Measurements from ENCODE around the gene IGSF11.

DNA sequence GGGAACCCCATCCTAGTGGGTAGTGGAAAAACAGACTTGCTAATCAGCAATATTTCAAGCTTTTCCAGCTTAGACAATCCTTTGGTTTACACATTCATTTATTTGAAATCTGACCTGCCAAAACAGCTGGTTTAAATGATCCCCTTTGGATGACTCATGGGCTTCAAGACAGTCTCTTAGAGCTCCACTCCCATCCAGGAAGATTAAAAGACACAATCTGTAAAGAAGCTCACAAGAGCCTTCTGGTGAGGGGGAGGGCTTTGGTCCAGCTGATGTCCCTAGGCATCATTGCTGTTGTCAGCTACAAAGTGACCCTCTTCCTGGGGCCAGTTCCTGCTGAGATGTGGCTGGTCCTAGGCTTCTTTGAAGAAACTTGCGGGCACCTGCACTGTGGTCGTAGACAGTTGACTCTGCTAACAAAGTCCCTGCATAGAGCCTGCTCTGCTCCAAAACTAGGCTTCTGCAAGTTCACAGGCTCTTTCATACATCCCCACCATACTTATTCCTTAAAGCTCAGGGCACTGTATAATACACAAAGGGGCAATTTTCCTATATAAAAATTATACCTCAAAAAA lies 73.7 kb downstream of the IGSF11 start:
- TF ChIP-seq POLR2A (IDR thresholded peaks at IDR 0.05; ENCODE audit: low read depth, low read length) (no peak), POLR2AphosphoS5 (IDR thresholded peaks at IDR 0.05; ENCODE audit: low read depth, low read length) (no peak), TAF1 (IDR thresholded peaks at IDR 0.05; ENCODE audit: low read depth, low read length) (no peak), SPI1 (IDR thresholded peaks at IDR 0.05; ENCODE audit: low read depth, low read length) (no peak)
